ENCODE results near the gene USP48.

USP48 gene

DNA sequence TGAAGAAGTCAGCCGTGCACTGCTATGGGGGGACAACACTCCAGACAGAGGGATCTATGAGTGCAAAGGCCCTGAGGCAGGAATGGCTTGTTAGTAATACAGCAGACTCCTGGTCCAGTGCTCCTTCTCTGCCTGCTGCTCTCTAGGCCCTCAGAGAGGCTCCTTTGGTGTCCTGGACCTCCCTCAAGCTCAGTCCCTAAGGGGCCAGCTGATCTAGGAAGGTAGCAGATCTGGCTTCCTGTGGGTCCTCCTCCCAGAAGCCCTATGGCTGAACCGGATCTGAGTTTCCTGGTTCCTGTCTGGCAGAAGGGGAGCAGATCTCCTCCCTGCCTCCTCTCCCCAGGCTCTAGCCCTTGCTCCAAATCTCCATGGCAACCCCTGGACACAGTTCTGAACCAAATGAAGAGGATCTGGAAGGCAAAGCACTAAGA lies 28.9 kb upstream of the USP48 start, which contains the start of gene LDLRAD2:
Gene LDLRAD2 (plus strand): TSS at position 391 of the 431 bp plus-strand sequence. CDS start 187 bp downstream, outside the sequence.
- Mint-ChIP-seq H3K27ac (no peak within 1 kb of the TSS), H3K36me3 (ENCODE audit: low read depth) (no peaks in the 10 kb centered on the region)

DNA sequence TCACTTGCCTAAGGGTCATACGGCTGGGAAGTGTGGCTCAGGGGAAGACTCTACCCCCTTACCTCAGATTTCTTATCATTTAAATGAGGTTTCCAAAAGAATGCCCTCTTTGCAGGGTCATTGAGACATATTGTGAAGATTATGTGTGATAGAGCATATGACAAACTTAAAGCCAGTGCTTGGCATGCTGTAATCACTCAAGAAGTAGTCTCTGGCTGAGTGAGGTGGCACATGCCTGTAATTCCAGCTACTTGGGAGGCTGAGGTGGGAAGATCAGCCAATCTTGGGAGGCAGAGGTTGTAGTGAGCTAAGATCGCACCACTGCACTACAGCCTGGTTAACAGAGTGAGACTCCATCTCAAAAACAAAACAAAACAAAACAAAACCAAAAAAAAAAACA lies 21.6 kb upstream of the USP48 start:
- Mint-ChIP-seq H3K27me3 (ENCODE audit: low read depth) (peaks cover 8% of the 10 kb centered on the region), H3K9me3 (no peaks in the 10 kb centered on the region), H3K4me1 (no peaks in the 10 kb centered on the region), H3K4me3 (no peak overlapping the region), H3K36me3 (ENCODE audit: low read depth) (no peaks in the 10 kb centered on the region), H3K27ac (no peak overlapping the region)
- TF ChIP-seq, protein P1, sequence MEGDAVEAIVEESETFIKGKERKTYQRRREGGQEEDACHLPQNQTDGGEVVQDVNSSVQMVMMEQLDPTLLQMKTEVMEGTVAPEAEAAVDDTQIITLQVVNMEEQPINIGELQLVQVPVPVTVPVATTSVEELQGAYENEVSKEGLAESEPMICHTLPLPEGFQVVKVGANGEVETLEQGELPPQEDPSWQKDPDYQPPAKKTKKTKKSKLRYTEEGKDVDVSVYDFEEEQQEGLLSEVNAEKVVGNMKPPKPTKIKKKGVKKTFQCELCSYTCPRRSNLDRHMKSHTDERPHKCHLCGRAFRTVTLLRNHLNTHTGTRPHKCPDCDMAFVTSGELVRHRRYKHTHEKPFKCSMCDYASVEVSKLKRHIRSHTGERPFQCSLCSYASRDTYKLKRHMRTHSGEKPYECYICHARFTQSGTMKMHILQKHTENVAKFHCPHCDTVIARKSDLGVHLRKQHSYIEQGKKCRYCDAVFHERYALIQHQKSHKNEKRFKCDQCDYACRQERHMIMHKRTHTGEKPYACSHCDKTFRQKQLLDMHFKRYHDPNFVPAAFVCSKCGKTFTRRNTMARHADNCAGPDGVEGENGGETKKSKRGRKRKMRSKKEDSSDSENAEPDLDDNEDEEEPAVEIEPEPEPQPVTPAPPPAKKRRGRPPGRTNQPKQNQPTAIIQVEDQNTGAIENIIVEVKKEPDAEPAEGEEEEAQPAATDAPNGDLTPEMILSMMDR (IDR thresholded peaks at IDR 0.05; ENCODE audit: unreplicated experiment in 3 of 3): no peak

More for the DNA sequence above, 28.9 kb upstream of the USP48 start, which contains the start of gene LDLRAD2:
- Mint-ChIP-seq H3K4me3 (peak within 1 kb of the TSS in 1 of 3 experiments; percentile 13), H3K9me3 (no peaks in the 10 kb centered on the region), H3K27me3 (ENCODE audit: low read depth) (peaks cover 5% of the 10 kb centered on the region), H3K4me1 (peaks cover 7% of the 10 kb centered on the region)
- TF ChIP-seq, protein P1 (IDR thresholded peaks at IDR 0.05; ENCODE audit: unreplicated experiment in 3 of 3): no peak

DNA sequence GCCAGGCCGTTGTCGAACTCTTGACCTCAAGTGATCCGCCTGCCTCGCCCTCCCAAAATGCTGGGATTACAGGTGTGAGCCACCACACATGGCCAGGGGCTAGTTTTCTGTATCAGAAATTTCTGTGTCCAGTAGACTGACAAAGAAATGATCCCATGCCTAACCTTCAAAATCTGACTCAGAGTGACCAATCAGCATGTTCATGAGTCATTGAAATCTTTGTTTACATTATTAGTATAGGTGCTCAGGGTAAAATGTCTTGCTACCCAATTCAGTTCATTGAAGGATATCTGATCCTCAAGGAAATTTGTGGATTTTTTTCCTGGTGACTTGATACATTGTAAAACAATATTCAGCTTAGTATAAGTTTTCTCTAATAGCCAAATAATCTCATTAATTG lies 18.2 kb upstream of the USP48 start:
- Mint-ChIP-seq H3K4me3 (no peak overlapping the region), H3K27me3 (ENCODE audit: low read depth) (peaks cover 8% of the 10 kb centered on the region), H3K27ac (no peak overlapping the region), H3K9me3 (no peaks in the 10 kb centered on the region), H3K4me1 (no peaks in the 10 kb centered on the region), H3K36me3 (ENCODE audit: low read depth) (no peaks in the 10 kb centered on the region)
- TF ChIP-seq, protein P1 (IDR thresholded peaks at IDR 0.05; ENCODE audit: unreplicated experiment in 3 of 3): no peak

DNA sequence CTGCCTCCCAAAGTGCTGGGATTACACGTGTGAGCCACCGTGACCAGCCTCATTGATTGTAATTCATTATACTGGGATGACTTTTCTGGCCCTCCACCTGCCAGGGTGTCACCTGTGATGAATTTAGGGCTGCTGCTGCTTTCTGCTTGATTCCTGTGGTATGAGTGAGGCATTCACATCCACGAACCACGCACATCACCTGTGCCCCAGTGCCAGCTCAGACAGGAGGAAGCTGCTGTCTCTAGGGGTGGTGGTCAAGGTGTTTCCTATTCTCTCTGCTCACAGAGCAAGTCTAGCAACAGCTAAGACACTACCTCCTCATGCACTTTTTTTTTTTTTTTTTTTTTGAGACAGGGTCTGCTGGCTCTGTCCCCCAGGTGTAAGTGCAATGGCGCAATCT lies 16.8 kb upstream of the USP48 start:
- H3K27me3 Mint-ChIP-seq (ENCODE audit: low read depth): peaks cover 8% of the 10 kb centered on the region
- TF ChIP-seq, protein P1 (IDR thresholded peaks at IDR 0.05; ENCODE audit: unreplicated experiment in 3 of 3): no peak
- H3K4me3 Mint-ChIP-seq: no peak overlapping the region

DNA sequence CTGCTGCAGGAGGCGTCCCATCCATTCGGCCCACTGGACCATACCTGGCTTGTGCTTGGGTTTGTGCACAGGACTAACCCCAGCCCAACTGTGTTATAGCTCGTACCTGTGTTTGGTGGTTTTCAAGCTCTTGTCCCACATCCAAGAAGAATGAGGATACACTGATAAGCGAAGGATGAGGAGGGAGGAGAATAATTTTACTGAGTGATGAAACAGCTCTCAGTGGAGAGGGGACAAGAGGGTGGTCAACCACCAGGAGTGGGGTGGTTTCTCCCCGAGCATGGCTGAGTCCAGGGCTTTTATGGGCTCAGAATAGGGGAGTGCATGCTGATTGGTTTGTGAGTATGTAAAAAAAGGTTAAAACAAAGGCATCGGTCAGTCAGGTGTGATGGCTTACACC lies 12.1 kb upstream of the USP48 start:
- no peaks in the 10 kb centered on the region for H3K36me3 Mint-ChIP-seq (ENCODE audit: low read depth)
- no peaks in the 10 kb centered on the region for H3K27me3 Mint-ChIP-seq (ENCODE audit: low read depth)
- no peak overlapping the region for H3K27ac Mint-ChIP-seq
- TF ChIP-seq, protein P1 (IDR thresholded peaks at IDR 0.05; ENCODE audit: unreplicated experiment in 3 of 3): no peak
- no peaks in the 10 kb centered on the region for H3K4me1 Mint-ChIP-seq
- no peak overlapping the region for H3K4me3 Mint-ChIP-seq
- H3K9me3 Mint-ChIP-seq: peaks cover 5% of the 10 kb centered on the region

More for the DNA sequence above, 16.8 kb upstream of the USP48 start:
- peaks cover 4% of the 10 kb centered on the region for H3K9me3 Mint-ChIP-seq
- H3K27ac Mint-ChIP-seq: no peak overlapping the region
- H3K36me3 Mint-ChIP-seq (ENCODE audit: low read depth): no peaks in the 10 kb centered on the region
- H3K4me1 Mint-ChIP-seq: no peaks in the 10 kb centered on the region

DNA sequence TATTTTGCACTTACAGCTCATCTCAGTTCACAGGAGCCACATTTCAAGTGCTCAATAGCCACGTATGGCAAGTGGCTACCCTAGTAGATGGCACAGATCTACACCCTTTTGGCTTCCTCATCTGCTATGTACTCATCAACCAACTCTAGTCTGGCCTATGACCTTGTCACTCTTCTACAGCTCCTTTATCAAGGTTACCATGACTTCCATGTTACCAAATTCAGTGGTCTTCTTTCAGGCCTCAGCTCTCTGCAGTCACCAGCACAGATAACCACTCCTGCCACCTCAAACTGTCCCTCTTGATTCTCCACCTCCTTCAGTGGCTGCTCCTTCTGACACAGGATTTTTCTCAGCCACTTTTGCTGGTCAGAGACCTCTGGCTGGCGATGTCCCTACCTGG lies 11.7 kb upstream of the USP48 start:
- H3K4me3 Mint-ChIP-seq: no peak overlapping the region
- TF ChIP-seq, protein P1 (IDR thresholded peaks at IDR 0.05; ENCODE audit: unreplicated experiment in 3 of 3): no peak
- H3K9me3 Mint-ChIP-seq: peaks cover 5% of the 10 kb centered on the region
- no peaks in the 10 kb centered on the region for H3K27me3 Mint-ChIP-seq (ENCODE audit: low read depth)
- no peaks in the 10 kb centered on the region for H3K4me1 Mint-ChIP-seq
- no peaks in the 10 kb centered on the region for H3K36me3 Mint-ChIP-seq (ENCODE audit: low read depth)
- no peak overlapping the region for H3K27ac Mint-ChIP-seq
